Natural killer cell (primary cell): ENCODE data around the gene GRK1. TPM values are rescaled to one million over a fixed set of nuclear protein-coding genes. Genes with fewer than 3 reads are reported as not detected.
A peak's percentile ranks its signal among the peaks of the same experiment; 100 is the strongest.

Experiments
- ATAC-seq, 3 donors: fragments of 150-1000 bp in 2 of 3; fragments of 200-7000 bp in 1 of 3; cut with Tn5 transposase; 1 replicate in 1 of 3; 2 replicates in 2 of 3; pipeline ENCODE4 v1.10.0; 2021; ENCODE audit warnings: mild to moderate bottlenecking in 2 of 3, moderate library complexity in 2 of 3
- DNase-seq, 2 donors: peaks; one replicate each; pipeline versions ENCODE4 v3.0.0 to v3.0.0-alpha.2; 2013 to 2021; ENCODE audit warnings: mixed read lengths in 1 of 2
- H3K27ac ChIP-seq: one replicate; pipeline ENCODE4 v1.5.1; 2013; ENCODE audit warnings: mild to moderate bottlenecking, low read length
- H3K27me3 ChIP-seq: one replicate; pipeline ENCODE4 v1.6.1; 2013; ENCODE audit warnings: low read length; ENCODE audit not compliant: control insufficient read depth, insufficient read depth
- H3K36me3 ChIP-seq: one replicate; pipeline ENCODE4 v1.6.1; 2013; ENCODE audit warnings: low read length; ENCODE audit not compliant: control insufficient read depth, insufficient read depth
- H3K4me1 ChIP-seq: one replicate; pipeline ENCODE4 v1.6.1; 2013; ENCODE audit warnings: low read length; ENCODE audit not compliant: control insufficient read depth, insufficient read depth
- H3K4me3 ChIP-seq: one replicate; pipeline ENCODE4 v1.5.1; 2013; ENCODE audit warnings: low read length
- H3K9me3 ChIP-seq: one replicate; pipeline ENCODE4 v1.6.1; 2013; ENCODE audit warnings: low read length; ENCODE audit not compliant: control insufficient read depth, insufficient read depth
- H3K27ac Mint-ChIP-seq, 2 donors: one replicate each; pipeline ENCODE4 v1.8.0; 2022; ENCODE audit warnings: mild to moderate bottlenecking in 2 of 2, mixed read lengths in 2 of 2, moderate library complexity in 1 of 2
- H3K27me3 Mint-ChIP-seq, 2 donors: one replicate each; pipeline ENCODE4 v1.8.0; 2022; ENCODE audit warnings: low read depth in 2 of 2, mixed read lengths in 2 of 2
- H3K36me3 Mint-ChIP-seq: one replicate; pipeline ENCODE4 v1.8.0; 2022; ENCODE audit warnings: mixed read lengths
- H3K4me1 Mint-ChIP-seq, 2 donors: one replicate each; pipeline ENCODE4 v1.8.0; 2022; ENCODE audit warnings: mixed read lengths in 2 of 2
- H3K4me3 Mint-ChIP-seq: one replicate; pipeline ENCODE4 v1.8.0; 2022; ENCODE audit warnings: mild to moderate bottlenecking, moderate library complexity, mixed read lengths
- H3K9me3 Mint-ChIP-seq, 2 donors: one replicate each; pipeline ENCODE4 v1.8.0; 2022; ENCODE audit warnings: mixed read lengths in 2 of 2
- WGBS: methylation state at CpG from one replicate; pipeline ENCODE4 v1.1.7; 2013; ENCODE audit warnings: missing lambda C conversion rate; ENCODE audit not compliant: insufficient coverage; 5-methylcytosine and 5-hydroxymethylcytosine counted together
- intact Hi-C: fragments of 100-400 bp; cut with micrococcal nuclease; formaldehyde crosslinking; loops from one replicate; pipeline ENCODE4 v1.14.2; 2022
- total RNA-seq, 4 donors: library from RNA; stranded (reverse); fragments of 120-200 nt in 1 of 4; gene quantifications; one replicate each; pipeline versions ENCODE4 v1.2.3 to v1.2.4, GENCODE V29; 2013 to 2022
- TF ChIP-seq, protein P1 (sequence below): fragments of 200-600 bp; IDR thresholded peaks from one replicate; pipeline ENCODE4 v1.8.0; 2022; ENCODE audit warnings: antibody characterized with exemption

Gene GRK1
- total RNA-seq, 3 donors from 2014 or later (not counting 1 experiment from before 2014, with no cell fraction given): not detected

DNA sequence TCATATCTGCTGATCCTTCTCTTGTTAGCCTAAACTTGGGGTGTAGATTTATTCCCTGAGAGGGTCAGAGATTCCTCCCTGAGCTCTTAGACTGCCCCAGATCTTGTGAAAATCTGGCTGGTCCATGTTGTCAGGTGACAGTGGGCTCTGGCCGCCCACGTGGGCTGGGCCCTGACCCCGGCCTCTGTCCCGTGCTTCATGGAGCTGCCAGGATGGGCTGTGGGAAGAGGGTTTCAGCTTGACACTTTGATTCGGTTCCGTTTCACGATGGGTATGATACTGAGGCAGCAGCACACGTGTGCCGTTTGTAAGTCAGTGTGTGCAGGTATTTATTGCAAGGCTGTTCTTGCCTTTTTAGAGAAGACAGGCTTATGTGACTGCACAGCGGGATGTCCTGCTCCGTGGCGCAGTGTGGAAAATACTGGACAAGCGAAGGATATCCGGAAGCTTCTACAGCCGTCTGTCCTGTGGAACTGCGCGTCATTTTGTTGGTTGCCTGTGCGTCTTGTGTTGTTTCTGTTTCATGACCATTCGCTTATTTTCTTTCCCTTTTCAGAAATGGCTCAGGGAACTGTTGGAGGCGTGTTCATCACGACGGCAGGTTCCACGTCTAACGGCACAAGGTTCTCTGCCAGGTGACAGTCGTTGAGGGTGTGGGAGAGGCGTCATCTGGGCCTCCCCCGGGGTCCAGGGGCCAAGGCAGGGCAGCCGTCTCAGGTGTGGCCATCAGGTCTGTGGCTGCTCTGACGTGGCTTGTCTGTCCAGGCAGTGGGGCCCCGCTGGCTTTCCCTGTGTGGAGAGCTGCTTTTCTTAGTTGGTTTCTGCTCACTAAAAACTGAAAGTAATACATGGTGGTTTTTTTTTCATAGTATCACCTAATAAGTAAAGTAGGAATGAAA, 29.5 kb upstream of the GRK1 start:
- TF ChIP-seq, protein P1, sequence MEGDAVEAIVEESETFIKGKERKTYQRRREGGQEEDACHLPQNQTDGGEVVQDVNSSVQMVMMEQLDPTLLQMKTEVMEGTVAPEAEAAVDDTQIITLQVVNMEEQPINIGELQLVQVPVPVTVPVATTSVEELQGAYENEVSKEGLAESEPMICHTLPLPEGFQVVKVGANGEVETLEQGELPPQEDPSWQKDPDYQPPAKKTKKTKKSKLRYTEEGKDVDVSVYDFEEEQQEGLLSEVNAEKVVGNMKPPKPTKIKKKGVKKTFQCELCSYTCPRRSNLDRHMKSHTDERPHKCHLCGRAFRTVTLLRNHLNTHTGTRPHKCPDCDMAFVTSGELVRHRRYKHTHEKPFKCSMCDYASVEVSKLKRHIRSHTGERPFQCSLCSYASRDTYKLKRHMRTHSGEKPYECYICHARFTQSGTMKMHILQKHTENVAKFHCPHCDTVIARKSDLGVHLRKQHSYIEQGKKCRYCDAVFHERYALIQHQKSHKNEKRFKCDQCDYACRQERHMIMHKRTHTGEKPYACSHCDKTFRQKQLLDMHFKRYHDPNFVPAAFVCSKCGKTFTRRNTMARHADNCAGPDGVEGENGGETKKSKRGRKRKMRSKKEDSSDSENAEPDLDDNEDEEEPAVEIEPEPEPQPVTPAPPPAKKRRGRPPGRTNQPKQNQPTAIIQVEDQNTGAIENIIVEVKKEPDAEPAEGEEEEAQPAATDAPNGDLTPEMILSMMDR: no peak
- no peaks in the 10 kb centered on the region for H3K4me1 ChIP-seq
- DNase-seq: peak in 1 of 2 donors; percentile 12
- no peak for ATAC-seq
- 94% methylated on average over 30 of the region's 30 CpGs for WGBS
- H3K27ac ChIP-seq: no peak overlapping the region
- Mint-ChIP-seq H3K27me3 (no peaks in the 10 kb centered on the region), H3K36me3 (no peaks in the 10 kb centered on the region), H3K9me3 (no peaks in the 10 kb centered on the region), H3K4me1 (no peaks in the 10 kb centered on the region), H3K4me3 (no peak overlapping the region), H3K27ac (no peak overlapping the region)
- H3K36me3 ChIP-seq: peaks cover 34% of the 10 kb centered on the region
- intact Hi-C loops: no loop called here
- no peaks in the 10 kb centered on the region for H3K27me3 ChIP-seq
- no peaks in the 10 kb centered on the region for H3K9me3 ChIP-seq
- H3K4me3 ChIP-seq: no peak overlapping the region

DNA sequence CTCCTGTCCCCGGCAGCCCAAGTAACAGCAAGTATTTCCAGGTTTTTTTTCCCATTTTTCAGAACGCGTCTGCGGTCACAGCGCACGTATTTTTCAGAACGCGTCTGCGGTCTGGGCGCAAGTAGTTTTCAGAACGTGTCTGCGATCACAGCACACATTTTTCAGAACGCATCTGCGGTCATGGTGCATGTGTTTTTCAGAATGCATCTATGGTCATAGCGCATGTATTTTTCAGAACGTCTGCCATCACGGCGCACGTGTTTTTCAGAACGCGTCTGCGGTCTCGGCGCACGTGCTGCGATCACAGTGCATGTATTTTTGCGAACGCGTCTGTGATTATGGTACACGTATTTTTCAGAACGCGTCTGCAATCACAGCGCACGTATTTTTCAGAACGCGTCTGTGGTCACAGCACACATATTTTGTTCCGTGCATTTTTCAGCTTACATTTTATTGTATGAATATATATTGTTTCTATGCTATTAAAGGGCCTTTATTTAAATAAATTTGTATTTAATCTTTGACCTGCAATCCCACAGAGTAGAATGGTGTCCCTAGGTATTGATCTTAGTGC, 28.8 kb upstream of the GRK1 start:
- intact Hi-C loops: no loop called here
- TF ChIP-seq, protein P1: no peak
- H3K36me3 ChIP-seq: peaks cover 34% of the 10 kb centered on the region
- WGBS: 98% methylated on average over 36 of the region's 37 CpGs
- H3K4me1 Mint-ChIP-seq: no peaks in the 10 kb centered on the region
- no peak overlapping the region for H3K27ac ChIP-seq
- no peaks in the 10 kb centered on the region for H3K9me3 Mint-ChIP-seq
- H3K4me3 Mint-ChIP-seq: no peak overlapping the region
- H3K36me3 Mint-ChIP-seq: no peaks in the 10 kb centered on the region
- no peaks in the 10 kb centered on the region for H3K9me3 ChIP-seq
- H3K4me1 ChIP-seq: no peaks in the 10 kb centered on the region
- no peak for DNase-seq
- no peak overlapping the region for H3K4me3 ChIP-seq
- H3K27me3 Mint-ChIP-seq: no peaks in the 10 kb centered on the region
- ATAC-seq: no peak
- H3K27me3 ChIP-seq: no peaks in the 10 kb centered on the region
- H3K27ac Mint-ChIP-seq: no peak overlapping the region

DNA sequence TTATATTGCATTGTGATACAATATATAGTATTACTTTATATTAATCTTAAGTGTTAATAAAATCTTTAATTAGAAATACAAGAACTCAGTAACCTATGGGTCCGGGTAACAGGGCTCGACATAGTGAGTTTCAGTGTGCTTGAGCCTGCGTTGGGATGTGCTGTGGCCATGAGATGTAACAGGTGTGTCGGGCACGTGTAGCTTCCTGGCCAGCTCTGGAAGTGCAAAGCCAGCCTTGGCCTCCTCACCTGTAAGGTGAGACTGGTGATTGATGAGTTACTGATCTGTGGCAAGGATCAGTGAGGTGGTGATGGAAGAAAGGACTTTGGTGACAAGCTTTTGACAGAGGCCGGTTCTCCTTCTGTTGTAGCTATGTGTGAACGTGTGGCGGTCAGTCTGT, 28.2 kb upstream of the GRK1 start:
- no peak overlapping the region for H3K27ac Mint-ChIP-seq
- no peak overlapping the region for H3K27ac ChIP-seq
- intact Hi-C loops: no loop called here
- no peaks in the 10 kb centered on the region for H3K27me3 ChIP-seq
- 97% methylated on average over 6 of the region's 8 CpGs for whole genome bisulfite sequencing
- H3K4me3 ChIP-seq: no peak overlapping the region
- H3K4me3 Mint-ChIP-seq: no peak overlapping the region
- peaks cover 33% of the 10 kb centered on the region for H3K36me3 ChIP-seq
- no peaks in the 10 kb centered on the region for H3K27me3 Mint-ChIP-seq
- H3K9me3 Mint-ChIP-seq: no peaks in the 10 kb centered on the region
- DNase-seq: no peak
- H3K4me1 ChIP-seq: no peaks in the 10 kb centered on the region
- ATAC-seq: no peak
- no peaks in the 10 kb centered on the region for H3K36me3 Mint-ChIP-seq
- no peaks in the 10 kb centered on the region for H3K9me3 ChIP-seq
- TF ChIP-seq, protein P1: no peak
- H3K4me1 Mint-ChIP-seq: no peaks in the 10 kb centered on the region
